Stimulated activated CD4-positive, alpha-beta T cell treated with anti-CD3 and anti-CD28 coated beads, Interleukin-1b, Interleukin-23, amount 100 ng/mL, for 4 hours (primary cell): Measurements from ENCODE around the gene CCDC91.
"Not testable (repeated sequence)": the region's sequence is repeated elsewhere in the genome, so short reads cannot be mapped to it uniquely, and the experiment has no call there.

Experiments
- DNase-seq, 2 donors: peaks; one replicate each; pipeline ENCODE4 v3.0.0-alpha.2; 2020; ENCODE audit warnings: low read depth in 2 of 2

CCDC91 gene

DNA sequence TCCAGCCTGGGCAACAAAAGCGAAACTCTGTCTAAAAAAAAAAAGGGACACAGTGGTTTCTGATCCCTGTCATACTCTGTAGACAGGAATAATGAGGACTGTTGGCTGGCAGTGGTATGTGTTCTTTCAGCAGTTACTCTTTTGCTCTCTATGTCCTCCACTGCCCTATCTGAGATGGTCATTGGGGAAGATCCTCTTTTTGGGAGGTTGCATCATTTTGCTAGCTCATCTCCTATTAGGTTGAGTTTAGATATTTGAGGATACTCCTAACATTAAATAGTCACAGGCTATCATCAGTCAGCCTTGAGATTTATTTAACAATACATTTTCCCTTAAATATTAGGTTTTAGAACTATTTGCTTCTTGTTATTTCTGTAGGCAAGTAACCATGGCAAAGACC is 5.9 kb upstream of the CCDC91 start:
- DNase-seq = no peak

GRCh38 chr12:28186500-28186899 is 3.8 kb upstream of the CCDC91 start:
- no peak for DNase-seq

GRCh38 chr12:28189784-28190320 is 404 bp upstream of the CCDC91 start:
- DNase-seq = no peak

DNA sequence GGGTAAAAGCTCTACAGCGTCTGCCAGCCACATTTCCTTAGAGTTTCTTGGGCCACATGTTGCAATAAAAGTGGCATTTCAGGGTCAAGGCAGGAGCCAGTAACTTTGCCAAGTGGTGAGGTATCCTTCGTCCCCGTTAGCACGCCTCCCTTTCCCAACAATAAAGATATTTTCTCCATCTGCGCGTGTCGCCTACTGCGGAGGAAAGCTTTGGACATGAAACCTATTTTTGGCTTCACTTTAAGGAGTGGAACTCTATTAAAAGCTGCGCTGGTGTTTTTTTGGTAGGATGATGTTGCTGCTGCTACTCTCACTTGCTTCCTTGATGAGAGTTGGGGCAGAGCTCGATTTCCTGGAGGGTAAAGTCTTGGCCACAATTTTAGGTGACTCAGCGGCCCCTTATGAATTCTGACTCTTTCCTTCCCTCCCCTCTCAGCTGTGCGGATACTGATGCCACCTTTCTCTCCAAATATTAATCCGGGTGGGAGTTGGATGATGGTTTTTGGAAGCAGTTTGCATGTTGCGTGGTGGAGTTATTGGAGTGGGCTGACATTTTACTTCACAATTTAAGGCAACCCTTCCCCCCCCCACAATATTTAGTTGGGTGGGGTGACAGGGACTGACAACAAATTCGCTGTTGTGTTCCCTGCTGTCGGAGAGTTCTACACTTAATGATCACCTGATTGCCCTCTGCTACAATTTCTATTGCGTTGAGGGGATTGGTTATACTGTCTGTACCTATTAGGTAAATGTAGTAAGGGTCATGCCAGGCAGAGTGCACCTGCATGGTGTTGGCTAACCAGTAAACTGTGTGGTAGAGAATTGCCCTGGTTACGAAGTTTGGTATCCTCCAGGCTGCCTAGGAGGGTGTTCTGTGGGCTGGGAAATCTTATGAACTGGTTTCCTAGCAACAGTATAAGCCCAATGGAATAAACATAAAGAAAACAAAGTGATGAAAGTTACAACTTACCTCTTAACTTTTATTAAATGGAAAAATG is 1.1 kb downstream of the CCDC91 start:
- DNase-seq = peak in 1 of 2 donors; percentile 18

DNA sequence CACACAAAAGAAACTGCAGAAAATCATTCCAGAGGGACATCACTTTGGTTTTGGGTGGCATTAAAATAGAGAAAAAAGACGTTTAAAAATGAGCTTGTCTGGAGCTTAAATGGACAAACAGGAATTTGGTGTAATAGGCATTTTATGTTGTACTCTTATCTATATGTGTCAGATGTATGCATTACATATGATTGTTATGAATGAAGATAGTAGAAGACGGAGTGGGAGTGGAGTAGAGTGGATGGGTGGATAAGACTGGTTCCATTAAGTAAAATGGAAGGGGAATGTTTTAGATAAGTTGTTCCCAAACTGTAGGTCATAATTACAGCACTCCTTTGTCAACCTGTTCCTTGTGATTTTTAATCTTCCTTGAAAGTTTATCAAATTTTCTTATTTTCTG is 1.9 kb downstream of the CCDC91 start:
- no peak for DNase-seq

GRCh38 chr12:28194621-28195020 is 4.4 kb downstream of the CCDC91 start:
- not testable (repeated sequence) for DNase-seq

DNA sequence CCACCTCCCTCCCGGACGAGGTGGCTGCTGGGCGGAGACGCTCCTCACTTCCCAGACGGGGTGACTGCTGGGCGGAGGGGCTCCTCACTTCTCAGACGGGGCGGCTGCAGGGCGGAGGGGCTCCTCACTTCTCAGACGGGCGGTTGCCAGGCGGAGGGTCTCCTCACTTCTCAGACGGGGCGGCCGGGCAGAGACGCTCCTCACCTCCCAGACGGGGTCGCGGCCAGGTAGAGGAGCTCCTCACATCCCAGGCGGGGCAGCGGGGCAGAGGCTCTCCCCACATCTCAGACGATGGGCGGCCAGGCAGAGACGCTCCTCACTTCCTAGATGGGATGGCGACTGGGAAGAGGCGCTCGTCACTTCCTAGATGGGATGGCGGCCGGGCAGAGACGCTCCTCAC is 10.9 kb downstream of the CCDC91 start:
- DNase-seq = not testable (repeated sequence)

- no peak for DNase-seq
Measured at GRCh38 chr12:28202374-28203130, 12.3 kb downstream of the CCDC91 start.

DNA sequence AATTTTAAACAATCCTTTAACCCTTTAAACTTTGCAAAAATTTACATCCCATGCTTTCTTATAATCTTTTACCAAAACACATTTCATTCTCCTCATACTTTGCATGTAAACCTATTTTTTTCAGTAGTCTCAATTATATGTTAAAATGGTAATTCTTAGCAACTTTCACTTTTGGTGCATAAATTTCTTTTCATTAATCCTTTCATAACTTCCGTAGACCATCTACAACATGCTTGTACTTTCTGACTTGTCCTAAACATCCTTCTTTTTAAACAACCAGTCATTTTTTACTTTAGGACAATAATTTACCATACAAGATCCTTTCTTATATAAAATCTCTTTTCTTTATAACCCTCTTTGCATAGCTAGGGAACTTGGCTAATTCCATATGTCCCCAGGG is 19.5 kb downstream of the CCDC91 start:
- DNase-seq = no peak

DNA sequence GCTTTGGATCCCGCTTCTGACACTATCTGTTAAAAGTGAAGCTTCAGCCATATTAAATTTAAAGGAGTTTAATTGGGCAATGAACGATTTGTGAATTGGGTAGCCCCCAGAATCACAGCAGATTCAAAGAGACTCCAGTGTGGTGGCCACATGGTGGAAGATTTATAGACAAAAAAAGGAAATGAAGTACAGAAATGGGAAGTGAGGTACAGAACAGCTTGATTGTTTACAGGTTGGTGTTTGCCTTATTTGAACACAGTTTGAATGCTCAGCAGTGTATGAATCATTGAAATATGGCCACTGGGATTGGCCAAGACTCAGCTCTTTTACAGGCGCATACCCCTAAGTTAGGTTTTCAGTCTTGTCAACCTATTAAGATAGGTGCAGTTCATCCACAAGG is 21.9 kb downstream of the CCDC91 start:
- DNase-seq = no peak

DNA sequence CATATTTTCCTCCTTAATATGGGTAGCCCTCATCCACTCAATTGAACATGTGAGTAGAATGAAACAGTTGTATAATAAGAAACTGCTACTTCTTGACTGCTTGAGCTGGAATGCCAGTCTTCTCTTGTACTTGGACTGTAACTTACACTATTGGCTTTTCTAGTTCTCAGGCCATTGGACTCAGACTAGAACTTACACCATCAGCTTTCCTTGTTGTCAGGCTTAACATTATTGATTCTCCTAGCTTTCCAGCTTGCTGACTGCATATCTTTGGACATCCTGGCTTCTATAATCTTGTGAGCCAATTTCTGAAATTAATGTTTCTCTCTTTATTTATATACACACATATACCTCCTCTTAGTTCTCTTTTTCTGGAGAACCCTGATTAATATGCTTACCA is 24.8 kb downstream of the CCDC91 start:
- no peak for DNase-seq

- DNase-seq = no peak
Measured at GRCh38 chr12:28216016-28216415, 25.8 kb downstream of the CCDC91 start.

DNA sequence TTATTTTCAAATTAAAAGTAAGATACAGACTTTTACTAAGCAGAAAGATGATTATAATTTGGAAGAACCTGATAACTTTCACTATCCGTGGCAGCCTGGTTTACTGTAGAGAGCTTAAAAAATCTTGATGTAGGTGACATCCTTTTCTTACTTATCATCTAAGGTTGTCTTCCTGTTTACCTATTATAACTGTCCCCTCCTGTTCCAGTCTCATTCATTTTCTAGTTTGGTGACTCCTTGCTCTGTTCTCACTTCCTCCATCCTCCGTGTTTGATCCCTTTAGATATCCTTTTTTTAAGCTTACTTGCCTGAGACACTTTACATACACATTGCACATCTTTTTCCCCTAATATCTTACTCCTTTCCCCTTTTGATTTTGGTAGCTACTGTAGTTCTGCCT is 27.5 kb downstream of the CCDC91 start:
- DNase-seq = no peak

- no peak for DNase-seq
Measured at GRCh38 chr12:28218875-28219274, 28.6 kb downstream of the CCDC91 start.

- no peak for DNase-seq
Measured at GRCh38 chr12:28219827-28220226, 29.6 kb downstream of the CCDC91 start.

GRCh38 chr12:28222081-28222700 is 31.9 kb downstream of the CCDC91 start:
- peak; percentile 43 to 49 for DNase-seq

GRCh38 chr12:28223025-28223554 is 32.8 kb downstream of the CCDC91 start:
- no peak for DNase-seq

GRCh38 chr12:28223858-28224257 is 33.6 kb downstream of the CCDC91 start:
- no peak for DNase-seq

- no peak for DNase-seq
Measured at GRCh38 chr12:28226705-28227104, 36.4 kb downstream of the CCDC91 start.

GRCh38 chr12:28227251-28227650 is 37.0 kb downstream of the CCDC91 start:
- DNase-seq = no peak

GRCh38 chr12:28231248-28231647 is 41.0 kb downstream of the CCDC91 start:
- DNase-seq = no peak
